HG02884 (cell line): ENCODE measurements around the gene DAG1.

ENCODE experiments used
- ATAC-seq: cut with Tn5 transposase; IDR thresholded peaks from one replicate; pipeline ENCODE4 v1.9.1; 2021; ENCODE audit warnings: mild to moderate bottlenecking, moderate library complexity; ENCODE audit not compliant: unreplicated experiment

Gene DAG1

DNA sequence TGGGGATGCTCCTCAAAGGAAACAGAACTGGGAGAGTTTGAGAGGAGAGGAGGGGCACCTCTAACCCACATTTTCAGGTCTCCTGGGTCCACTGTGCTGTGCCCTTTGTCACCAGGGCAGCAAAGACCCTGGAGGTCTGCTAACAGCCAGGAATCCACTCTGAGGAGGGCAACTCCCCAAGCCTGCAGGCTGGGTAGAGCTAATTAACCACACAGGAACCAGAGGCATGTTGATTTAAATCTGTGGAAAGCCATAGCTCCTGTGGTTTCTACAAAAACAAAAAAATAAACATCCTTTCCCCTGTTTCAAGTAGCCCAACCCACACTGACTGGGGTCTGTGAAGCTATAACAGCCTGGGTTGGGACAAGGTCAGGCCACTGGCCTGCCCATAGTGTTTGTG, 82.0 kb downstream of the DAG1 start:
- ATAC-seq = no peak

DNA sequence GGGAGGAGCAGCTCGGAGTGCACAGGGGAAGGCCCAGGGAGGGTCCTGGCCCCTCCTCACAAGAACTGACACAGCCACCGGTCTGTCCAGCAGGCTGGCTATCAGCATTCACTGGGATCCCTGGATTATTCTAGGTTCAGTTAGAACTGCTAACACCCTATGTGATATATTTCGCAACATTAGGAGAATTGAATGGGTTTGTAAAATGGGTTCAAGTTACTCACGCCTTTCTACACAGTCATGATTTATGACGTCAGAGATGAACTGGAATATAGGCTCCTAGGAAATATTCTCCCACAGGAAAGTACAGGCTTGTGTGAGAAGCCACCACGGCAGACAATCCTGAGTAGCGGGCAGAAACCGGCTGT, 83.2 kb downstream of the DAG1 start:
- ATAC-seq = no peak

DNA sequence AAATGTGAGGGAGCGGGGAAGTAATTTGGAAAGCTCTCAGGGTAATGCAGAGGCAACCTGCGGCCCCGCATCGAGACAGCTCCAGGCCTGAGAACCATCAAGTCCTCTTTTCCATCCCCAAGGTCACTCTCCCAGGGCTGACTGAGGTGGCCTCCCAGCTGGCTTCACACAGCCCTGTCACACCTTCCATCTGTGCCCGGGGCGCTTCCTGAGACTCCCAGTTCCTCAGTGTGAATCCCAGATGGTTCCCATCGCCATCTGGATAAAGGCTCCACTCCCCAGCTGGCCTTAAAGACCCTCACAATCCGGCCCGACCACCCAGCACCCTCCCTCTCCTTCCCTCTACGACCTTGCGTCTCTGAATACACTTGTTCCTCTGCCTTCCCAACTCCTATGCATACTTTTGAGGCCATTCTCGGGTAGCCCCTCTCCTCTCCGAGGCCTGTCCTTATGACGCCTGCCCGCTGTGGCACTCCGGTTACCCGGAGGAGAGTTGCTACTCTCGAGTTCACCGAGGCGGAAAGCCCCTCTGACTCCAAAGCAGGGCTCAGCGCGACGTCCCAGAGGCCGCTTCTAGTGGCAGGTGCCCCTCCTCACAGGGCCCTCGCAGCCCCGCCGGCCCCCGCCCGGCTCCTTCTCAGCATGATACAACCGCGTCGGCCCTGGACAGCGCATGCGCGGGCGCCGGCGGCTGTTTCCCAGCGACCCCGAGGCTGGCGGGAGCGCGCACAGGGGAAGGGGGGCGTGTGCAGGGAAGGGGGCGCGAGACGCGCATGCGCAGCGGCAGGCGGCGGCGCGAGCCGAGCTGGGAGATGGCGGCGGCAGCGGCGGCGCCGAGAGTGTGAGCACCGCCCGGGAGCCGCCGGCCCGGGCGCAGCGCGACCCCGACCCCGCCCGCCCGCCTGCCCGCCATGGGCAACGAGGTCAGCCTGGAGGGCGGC, 83.9 kb downstream of the DAG1 start, which contains the start of gene BSN:
Gene BSN (plus strand): TSS at position 786 of the 941 bp plus-strand sequence. CDS start 126 bp downstream, at position 912.
- ATAC-seq = peak; percentile 70

DNA sequence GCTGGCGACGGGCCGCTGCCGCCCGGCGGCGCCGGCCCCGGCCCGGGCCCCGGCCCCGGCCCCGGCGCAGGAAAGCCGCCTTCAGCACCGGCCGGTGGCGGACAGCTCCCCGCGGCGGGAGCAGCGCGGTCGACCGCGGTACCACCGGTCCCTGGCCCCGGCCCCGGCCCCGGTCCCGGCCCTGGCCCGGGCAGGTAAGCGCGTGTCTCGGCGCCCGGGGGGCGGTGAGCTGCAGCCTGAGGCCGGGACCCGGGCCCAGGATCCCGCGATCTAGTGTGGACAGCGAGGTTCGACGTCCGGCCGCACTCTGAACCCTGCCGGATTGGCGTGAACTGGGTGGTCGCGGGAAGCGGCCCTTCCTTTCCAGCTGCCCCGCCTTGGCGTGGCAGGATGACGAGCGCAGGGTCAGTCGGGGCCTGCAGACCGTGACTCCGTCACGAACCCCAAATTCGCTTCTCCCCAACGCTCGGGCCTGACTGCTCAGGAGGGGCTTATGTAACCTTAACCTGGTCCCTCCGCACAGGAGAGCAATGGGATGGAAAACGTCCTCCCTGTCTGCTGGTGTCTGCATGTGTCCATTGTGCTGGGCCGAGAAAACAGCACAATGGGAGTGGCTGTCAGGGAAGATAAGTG, 84.7 kb downstream of the DAG1 start:
- peak; percentile 60 for ATAC-seq

DNA sequence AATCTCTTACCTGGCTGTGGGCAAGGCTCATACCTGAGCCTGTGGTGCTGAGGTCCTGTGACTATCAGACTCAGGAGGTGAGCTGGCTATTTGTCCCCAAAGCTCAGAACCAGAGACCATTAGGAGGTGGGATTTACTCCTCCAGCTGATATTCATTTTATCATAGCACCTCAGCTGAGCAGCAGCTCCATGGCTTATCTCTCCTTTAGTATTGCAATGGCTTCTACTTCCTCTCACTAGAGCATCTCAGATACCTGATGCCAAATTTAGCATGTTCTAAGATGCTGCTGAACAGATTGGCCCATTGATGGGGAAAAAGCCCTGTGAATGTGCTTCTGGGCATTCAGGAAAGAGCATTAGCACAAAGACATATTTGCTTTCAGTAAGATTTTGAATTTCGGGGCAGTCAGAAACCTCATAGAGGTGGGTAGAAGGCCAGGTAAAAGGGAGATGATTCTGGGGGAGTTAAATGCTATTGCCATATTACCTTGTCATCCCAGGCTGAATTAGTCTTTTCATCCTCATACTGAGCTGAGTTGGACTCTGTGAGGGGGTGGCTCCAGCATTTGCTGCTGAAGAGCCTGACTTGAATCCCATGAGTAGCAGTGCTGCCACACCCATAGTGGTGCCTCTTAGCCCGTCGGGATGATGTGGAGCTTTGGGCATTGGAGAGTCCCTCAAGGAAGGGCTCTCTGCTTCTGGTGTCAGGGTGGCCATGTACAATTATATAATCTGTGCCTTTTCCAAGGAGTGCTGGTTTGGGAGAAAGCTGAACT, 86.6 kb downstream of the DAG1 start:
- ATAC-seq = no peak

DNA sequence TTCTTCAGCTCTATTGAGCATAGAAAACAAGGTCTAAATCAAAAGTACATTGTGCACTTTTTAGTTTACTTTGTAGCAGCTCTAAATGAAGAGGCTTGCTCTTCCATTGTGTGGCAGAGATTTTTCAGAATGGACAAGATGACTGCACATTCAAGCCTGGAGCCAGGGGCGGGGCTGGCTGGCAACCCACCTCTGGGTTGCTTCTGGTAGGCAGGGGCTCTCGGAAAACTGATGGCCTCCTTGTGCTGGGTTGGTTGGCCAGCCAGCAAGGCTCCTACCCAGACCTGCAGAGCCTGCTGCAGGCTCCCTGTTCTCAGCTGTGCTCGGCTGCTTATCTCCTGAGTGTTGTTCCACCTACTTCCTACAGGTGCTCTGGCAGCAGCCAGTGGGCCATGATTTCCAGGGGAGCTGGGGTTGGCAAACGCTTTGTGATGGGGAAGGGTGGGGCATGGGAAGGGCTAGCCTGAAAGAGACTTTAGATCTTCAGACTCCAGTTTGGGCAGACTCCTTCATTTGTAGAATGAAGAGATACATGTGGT, 93.0 kb downstream of the DAG1 start:
- ATAC-seq = no peak

DNA sequence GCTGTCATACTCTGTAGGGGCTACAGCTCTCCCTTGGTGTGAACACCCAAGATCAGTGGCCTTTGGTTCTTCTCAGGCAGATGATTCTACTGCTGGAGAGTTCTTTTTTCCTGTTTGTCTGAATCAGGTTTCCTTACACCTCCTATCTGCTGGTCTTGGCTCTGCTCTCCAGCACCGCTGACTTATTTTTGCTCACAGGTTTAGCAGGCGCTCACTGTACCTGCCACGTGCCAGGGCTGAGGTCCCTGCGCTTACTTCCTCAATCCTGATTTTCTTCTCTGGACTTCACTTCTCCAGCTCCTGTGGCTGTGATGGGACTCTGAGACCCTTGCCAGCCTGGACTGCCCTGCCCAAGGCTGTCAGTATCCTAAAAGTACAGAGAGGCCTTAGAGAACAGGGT, 93.7 kb downstream of the DAG1 start:
- ATAC-seq = no peak

DNA sequence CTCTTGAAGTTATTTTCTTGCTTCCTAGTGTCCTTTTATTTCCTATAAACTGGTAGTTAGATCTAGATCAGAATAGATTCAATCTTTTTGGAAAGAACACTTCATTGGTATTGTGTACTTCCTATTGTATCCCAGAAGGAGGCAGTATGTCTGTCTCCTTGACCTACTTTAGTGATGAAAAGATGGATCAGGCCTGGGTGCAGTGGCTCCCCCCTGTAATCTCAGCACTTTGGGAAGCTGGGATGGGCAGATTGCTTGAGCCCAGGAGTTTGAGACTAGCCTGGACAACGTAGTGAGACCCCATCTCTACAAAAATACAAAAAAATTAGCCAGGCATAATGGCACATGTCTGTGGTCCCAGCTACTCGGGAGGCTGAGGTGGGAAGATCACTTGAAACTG, 96.2 kb downstream of the DAG1 start:
- no peak for ATAC-seq

DNA sequence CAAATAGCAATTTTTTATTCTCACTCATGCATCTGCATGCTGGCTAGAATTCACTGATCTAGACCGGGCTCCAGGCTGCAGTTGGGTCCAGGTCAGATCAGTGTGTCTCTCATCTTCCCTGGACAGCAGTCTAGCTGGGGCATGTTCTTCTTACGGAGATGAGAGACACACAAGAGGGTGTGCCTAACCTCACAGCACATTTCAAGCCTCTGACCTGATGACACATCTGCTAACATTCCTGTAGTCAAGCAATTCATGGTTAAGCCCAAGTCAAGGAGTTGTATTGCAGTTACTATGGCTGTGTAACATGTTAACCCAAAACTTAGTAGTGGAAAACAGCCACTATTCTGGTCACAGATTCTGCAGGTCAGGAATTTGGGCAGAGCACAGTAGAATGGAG, 97.3 kb downstream of the DAG1 start:
- ATAC-seq = no peak

DNA sequence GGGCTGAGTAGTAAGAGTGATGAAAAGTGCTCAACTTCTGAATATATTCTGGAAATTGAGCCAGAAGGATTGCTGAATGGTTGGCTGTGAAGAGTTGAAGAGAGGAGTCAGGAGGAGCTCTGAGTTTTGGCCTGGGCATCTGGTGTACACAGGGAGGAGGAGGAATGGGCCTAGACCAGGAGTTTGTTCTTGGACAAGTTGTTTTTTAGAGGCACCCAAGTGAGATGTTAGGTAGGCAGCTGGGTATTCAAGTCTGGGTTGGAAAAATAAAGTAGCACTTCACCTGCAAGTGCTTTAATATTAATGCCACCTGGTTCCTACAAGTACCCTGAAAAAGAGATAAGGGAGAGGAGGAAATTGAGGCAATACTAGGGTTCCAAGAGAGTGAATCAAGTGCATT, 98.9 kb downstream of the DAG1 start:
- no peak for ATAC-seq

DNA sequence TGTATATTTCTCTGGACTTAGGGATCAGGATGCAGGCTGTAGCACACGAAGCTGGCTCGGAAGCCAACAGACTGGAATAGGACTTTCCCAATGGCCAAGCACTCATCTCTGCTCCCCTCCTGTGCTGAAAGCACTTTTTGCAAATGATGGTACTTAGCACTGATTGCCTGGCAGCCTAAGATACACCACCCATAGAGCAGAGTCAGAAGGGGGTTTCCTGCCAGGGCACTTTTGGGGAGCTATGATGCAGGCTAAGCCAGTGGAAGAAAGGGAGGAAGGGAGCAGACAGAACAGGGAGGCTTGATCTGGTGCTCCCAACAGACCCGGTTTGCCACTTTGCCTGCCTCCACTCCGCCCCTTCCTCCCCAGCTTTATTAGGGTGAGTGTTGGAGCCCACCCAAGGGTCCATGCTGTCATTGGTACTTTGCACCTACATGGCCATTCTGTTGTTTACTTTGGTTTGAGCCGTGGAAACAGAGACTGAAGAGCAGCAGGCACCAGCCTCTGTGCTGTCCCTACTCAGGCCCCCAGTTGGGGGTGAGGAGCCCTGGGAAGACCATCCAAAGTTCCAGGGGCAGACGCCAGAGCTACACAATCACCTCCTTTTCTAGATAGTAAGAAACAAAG, 100.1 kb downstream of the DAG1 start:
- no peak for ATAC-seq

DNA sequence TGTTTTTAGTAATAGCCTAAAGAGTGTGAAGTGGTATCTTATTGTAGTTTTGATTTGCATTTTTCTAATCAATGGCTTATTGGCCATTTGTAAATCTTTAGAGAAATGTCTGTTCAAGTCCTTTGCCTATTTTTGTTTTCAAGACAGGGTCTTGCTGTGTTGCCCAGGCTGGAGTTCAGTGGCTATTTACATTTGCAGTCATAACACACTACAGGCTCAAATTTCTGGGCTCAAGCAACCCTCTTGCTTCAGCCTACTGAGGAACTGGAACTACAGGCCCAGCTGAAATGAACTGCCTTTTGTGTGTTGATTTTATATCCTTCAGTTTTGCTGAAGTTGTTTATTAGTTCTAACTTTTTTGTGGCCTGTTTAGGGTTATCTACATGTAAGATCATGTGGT, 112.1 kb downstream of the DAG1 start:
- no peak for ATAC-seq
